ENCODE measurements around the gene SHTN1.

SHTN1 gene

DNA sequence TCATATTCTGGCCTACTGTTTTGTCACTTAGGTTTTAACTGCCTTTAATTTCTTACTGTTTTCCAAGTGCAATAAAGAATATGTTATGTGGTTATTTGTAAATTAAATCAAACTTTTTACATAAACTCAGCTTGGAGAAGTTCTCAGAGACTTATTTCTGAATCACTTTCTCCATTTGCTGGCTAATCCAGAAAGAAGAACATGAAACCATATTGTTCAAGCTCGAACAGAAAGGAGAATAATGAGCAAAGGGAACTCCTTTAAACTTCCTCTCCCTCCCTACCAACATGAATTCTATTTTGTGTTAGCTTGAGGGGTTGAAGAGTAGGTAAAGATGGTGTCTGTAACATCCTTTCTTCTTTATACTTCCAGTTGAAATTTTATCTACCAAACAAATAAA lies 52.3 kb downstream of the SHTN1 start:
- no peaks in the 10 kb centered on the region for H3K4me1 ChIP-seq (ENCODE audit: control insufficient read depth, low read length)
- no peak overlapping the region for H3K4me3 ChIP-seq (ENCODE audit: low read length)
- no peaks in the 10 kb centered on the region for H3K9me3 ChIP-seq (ENCODE audit: control insufficient read depth, insufficient read depth, low read length)
- no peak overlapping the region for H3K27ac ChIP-seq (ENCODE audit: low read depth, low read length)
- H3K27me3 ChIP-seq (ENCODE audit: control insufficient read depth, low read length): peaks cover 3% of the 10 kb centered on the region; the same call in 1 of the 2 replicates
- no peaks in the 10 kb centered on the region for H3F3A ChIP-seq (ENCODE audit: control insufficient read depth, insufficient read depth)
- no peak for TF ChIP-seq EZH2phosphoT487 (IDR thresholded peaks at IDR 0.05; ENCODE audit: borderline replicate concordance, low read length)
- TF ChIP-seq, protein P1, sequence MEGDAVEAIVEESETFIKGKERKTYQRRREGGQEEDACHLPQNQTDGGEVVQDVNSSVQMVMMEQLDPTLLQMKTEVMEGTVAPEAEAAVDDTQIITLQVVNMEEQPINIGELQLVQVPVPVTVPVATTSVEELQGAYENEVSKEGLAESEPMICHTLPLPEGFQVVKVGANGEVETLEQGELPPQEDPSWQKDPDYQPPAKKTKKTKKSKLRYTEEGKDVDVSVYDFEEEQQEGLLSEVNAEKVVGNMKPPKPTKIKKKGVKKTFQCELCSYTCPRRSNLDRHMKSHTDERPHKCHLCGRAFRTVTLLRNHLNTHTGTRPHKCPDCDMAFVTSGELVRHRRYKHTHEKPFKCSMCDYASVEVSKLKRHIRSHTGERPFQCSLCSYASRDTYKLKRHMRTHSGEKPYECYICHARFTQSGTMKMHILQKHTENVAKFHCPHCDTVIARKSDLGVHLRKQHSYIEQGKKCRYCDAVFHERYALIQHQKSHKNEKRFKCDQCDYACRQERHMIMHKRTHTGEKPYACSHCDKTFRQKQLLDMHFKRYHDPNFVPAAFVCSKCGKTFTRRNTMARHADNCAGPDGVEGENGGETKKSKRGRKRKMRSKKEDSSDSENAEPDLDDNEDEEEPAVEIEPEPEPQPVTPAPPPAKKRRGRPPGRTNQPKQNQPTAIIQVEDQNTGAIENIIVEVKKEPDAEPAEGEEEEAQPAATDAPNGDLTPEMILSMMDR (IDR thresholded peaks at IDR 0.05; ENCODE audit: low read depth, low read length, poor library complexity, severe bottlenecking): no peak
- H3K79me2 ChIP-seq (ENCODE audit: control insufficient read depth, low read length): no peaks in the 10 kb centered on the region
- H3K4me2 ChIP-seq (ENCODE audit: low read length): no peak overlapping the region
- no peaks in the 10 kb centered on the region for H3K9me2 ChIP-seq (replicated peaks; ENCODE audit: control insufficient read depth, low read length)
- H3K36me3 ChIP-seq (ENCODE audit: control insufficient read depth, low read length): no peaks in the 10 kb centered on the region
- H4K20me1 ChIP-seq (ENCODE audit: control insufficient read depth, insufficient read depth, low read depth, low read length): no peaks in the 10 kb centered on the region

DNA sequence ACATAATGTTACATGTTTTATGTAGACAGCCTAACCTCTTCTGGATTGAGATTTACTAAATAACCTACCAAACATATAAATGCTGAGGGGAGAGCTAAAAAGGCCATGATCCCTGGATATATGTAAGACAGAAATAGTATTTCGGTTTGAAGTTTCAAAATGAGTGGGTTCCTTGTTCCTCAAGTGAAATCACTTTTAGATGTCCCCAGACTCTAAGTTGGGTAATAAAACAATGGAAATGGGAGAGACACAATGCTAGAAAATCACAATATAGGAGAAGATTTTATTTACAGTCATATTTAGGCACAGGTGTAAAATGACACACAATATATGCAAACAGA lies 56.5 kb downstream of the SHTN1 start:
- H3K4me2 ChIP-seq (ENCODE audit: low read length): no peak overlapping the region

DNA sequence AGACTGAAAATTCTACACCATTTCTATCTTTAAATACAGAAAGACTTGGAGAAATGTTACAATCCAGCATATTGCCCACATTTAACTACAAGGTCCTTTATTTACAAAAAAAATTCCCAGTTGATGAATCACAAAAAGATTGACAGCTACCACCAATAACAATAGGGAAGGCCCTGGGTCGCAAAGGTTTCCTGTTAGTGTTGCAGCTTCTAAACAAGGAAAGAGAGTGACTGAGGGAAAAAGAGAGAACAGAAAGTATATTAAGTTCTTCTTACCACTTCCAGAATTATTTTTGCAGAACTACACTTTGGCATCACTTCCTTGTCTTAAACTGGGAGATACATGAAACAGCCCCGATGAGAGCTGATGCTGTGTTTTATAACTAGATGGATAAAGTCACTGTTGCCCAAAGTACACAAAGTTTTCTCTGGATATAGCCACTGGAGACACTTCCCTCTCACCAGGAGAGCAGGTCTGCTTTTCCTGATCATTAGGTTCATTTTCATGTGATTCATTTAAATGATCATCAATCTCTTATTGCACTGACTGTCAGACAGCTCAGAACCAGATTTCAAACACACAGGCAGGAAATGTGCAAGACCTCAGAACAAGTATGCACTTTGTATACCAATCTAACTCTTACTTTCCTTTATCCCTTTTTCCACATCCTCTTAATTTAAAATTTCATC lies 57.0 kb downstream of the SHTN1 start:
- Histone ChIP-seq H3K27me3 (ENCODE audit: control insufficient read depth, low read length) (no peaks in the 10 kb centered on the region), H3K4me2 (ENCODE audit: low read length) (no peak overlapping the region), H3K27ac (ENCODE audit: low read depth, low read length) (no peak overlapping the region), H3K79me2 (ENCODE audit: control insufficient read depth, low read length) (no peaks in the 10 kb centered on the region), H3K9me3 (ENCODE audit: control insufficient read depth, insufficient read depth, low read length) (no peaks in the 10 kb centered on the region), H3K9me2 (replicated peaks; ENCODE audit: control insufficient read depth, low read length) (no peaks in the 10 kb centered on the region), H3K4me1 (ENCODE audit: control insufficient read depth, low read length) (no peaks in the 10 kb centered on the region), H3F3A (ENCODE audit: control insufficient read depth, insufficient read depth) (no peaks in the 10 kb centered on the region), H3K36me3 (ENCODE audit: control insufficient read depth, low read length) (no peaks in the 10 kb centered on the region), H3K4me3 (ENCODE audit: low read length) (no peak overlapping the region), H4K20me1 (ENCODE audit: control insufficient read depth, insufficient read depth, low read depth, low read length) (no peaks in the 10 kb centered on the region)
- TF ChIP-seq EZH2phosphoT487 (IDR thresholded peaks at IDR 0.05; ENCODE audit: borderline replicate concordance, low read length): no peak
- TF ChIP-seq, protein P1 (IDR thresholded peaks at IDR 0.05; ENCODE audit: low read depth, low read length, poor library complexity, severe bottlenecking): no peak

More for the DNA sequence above, 56.5 kb downstream of the SHTN1 start:
- Histone ChIP-seq H3K27me3 (ENCODE audit: control insufficient read depth, low read length) (no peaks in the 10 kb centered on the region), H3K4me1 (ENCODE audit: control insufficient read depth, low read length) (no peaks in the 10 kb centered on the region), H3K4me3 (ENCODE audit: low read length) (no peak overlapping the region), H3F3A (ENCODE audit: control insufficient read depth, insufficient read depth) (no peaks in the 10 kb centered on the region), H4K20me1 (ENCODE audit: control insufficient read depth, insufficient read depth, low read depth, low read length) (no peaks in the 10 kb centered on the region), H3K9me2 (replicated peaks; ENCODE audit: control insufficient read depth, low read length) (no peaks in the 10 kb centered on the region), H3K27ac (ENCODE audit: low read depth, low read length) (no peak overlapping the region), H3K36me3 (ENCODE audit: control insufficient read depth, low read length) (no peaks in the 10 kb centered on the region), H3K9me3 (ENCODE audit: control insufficient read depth, insufficient read depth, low read length) (no peaks in the 10 kb centered on the region), H3K79me2 (ENCODE audit: control insufficient read depth, low read length) (no peaks in the 10 kb centered on the region)
- TF ChIP-seq, protein P1 (IDR thresholded peaks at IDR 0.05; ENCODE audit: low read depth, low read length, poor library complexity, severe bottlenecking): no peak
- no peak for TF ChIP-seq EZH2phosphoT487 (IDR thresholded peaks at IDR 0.05; ENCODE audit: borderline replicate concordance, low read length)

Data from DOHH2 (cell line).